ENCODE results near the gene AFDN. TPM values are rescaled to one million over a fixed set of nuclear protein-coding genes. Genes with fewer than 3 reads are reported as not detected.

The AFDN gene
- 10 to 100 TPM; 11.9 to 14.0 TPM for total RNA-seq

GRCh38 chr6:167826896-167827582 is at the start of gene AFDN:
AFDN (plus strand) TSS chr6:167826911; CDS start chr6:167827133, 222 bp downstream.
- intact Hi-C loops (cut with DNase I, micrococcal nuclease): loop anchor here (2.0 to 10.0 kb wide), 5 partner anchors 120 to 1898 kb away; partner anchors contain the start of genes CEP43 (in 1 of the 2), MPC1 (in 1 of the 2) and PHF10 (in 1 of the 2)
- no peaks in the 10 kb centered on the region for H3K36me3 Mint-ChIP-seq (ENCODE audit: low read depth)
- H3K27ac Mint-ChIP-seq: peak within 1 kb of the TSS; percentile 8

GRCh38 chr6:167778497-167779128 is 48.1 kb upstream of the AFDN start:
- CTCF ChIA-PET: no interaction called here
- no peaks in the 10 kb centered on the region for H3K9me3 Mint-ChIP-seq (ENCODE audit: low read depth)
- H3K27ac Mint-ChIP-seq: no peak overlapping the region
- ATAC-seq (no peak), DNase-seq (no peak)
- POLR2A ChIA-PET: no interaction called here
- no peaks in the 10 kb centered on the region for H3K4me1 Mint-ChIP-seq
- H3K27me3 Mint-ChIP-seq: peaks cover 5% of the 10 kb centered on the region
- H3K4me3 Mint-ChIP-seq: no peak overlapping the region
- intact Hi-C loops (cut with DNase I, micrococcal nuclease): no loop called here
- H3K36me3 Mint-ChIP-seq (ENCODE audit: low read depth): no peaks in the 10 kb centered on the region

More at GRCh38 chr6:167826896-167827582, at the start of gene AFDN:
- DNase-seq (no peak), ATAC-seq (peak; percentile 19)
- ChIA-PET CTCF (interaction anchor here (0.6 kb wide), 1 partner anchor 11 kb away, joined by 3 read pairs; no protein-coding TSS in a partner anchor), POLR2A (no interaction called here)
- peaks cover 56% of the 10 kb centered on the region for H3K27me3 Mint-ChIP-seq
- H3K4me3 Mint-ChIP-seq: peak within 1 kb of the TSS; percentile 76
- no peaks in the 10 kb centered on the region for H3K9me3 Mint-ChIP-seq (ENCODE audit: low read depth)
- peaks cover 26% of the 10 kb centered on the region for H3K4me1 Mint-ChIP-seq

GRCh38 chr6:167779129-167779992 is 47.4 kb upstream of the AFDN start:
- Mint-ChIP-seq H3K36me3 (ENCODE audit: low read depth) (no peaks in the 10 kb centered on the region), H3K27me3 (peaks cover 5% of the 10 kb centered on the region), H3K27ac (no peak overlapping the region), H3K9me3 (ENCODE audit: low read depth) (no peaks in the 10 kb centered on the region), H3K4me1 (no peaks in the 10 kb centered on the region), H3K4me3 (no peak overlapping the region)
- ATAC-seq: no peak
- ChIA-PET CTCF (no interaction called here), POLR2A (no interaction called here)
- no peak for DNase-seq
- intact Hi-C loops (cut with DNase I, micrococcal nuclease): no loop called here

GRCh38 chr6:167779993-167780655 is 46.6 kb upstream of the AFDN start:
- Mint-ChIP-seq H3K36me3 (ENCODE audit: low read depth) (no peaks in the 10 kb centered on the region), H3K27ac (no peak overlapping the region), H3K4me3 (no peak overlapping the region), H3K4me1 (no peaks in the 10 kb centered on the region), H3K27me3 (peaks cover 5% of the 10 kb centered on the region), H3K9me3 (ENCODE audit: low read depth) (no peaks in the 10 kb centered on the region)
- CTCF ChIA-PET: no interaction called here
- intact Hi-C loops (cut with DNase I, micrococcal nuclease): no loop called here
- POLR2A ChIA-PET: no interaction called here
- no peak for ATAC-seq
- no peak for DNase-seq

GRCh38 chr6:167781066-167781767 is 45.5 kb upstream of the AFDN start:
- Mint-ChIP-seq H3K4me1 (no peaks in the 10 kb centered on the region), H3K36me3 (ENCODE audit: low read depth) (no peaks in the 10 kb centered on the region), H3K27me3 (peaks cover 3% of the 10 kb centered on the region), H3K27ac (no peak overlapping the region), H3K4me3 (no peak overlapping the region), H3K9me3 (ENCODE audit: low read depth) (no peaks in the 10 kb centered on the region)
- POLR2A ChIA-PET: interaction anchor here (0.6 kb wide), 1 partner anchor 52 kb away, joined by 3 read pairs; no protein-coding TSS in a partner anchor
- DNase-seq (no peak), ATAC-seq (no peak)
- CTCF ChIA-PET: no interaction called here
- intact Hi-C loops (cut with DNase I, micrococcal nuclease): no loop called here

- H3K4me3 Mint-ChIP-seq: no peak overlapping the region
- CTCF ChIA-PET: interaction anchor here (0.8 kb wide), 1 partner anchor 314 kb away, joined by 3 read pairs; no protein-coding TSS in a partner anchor
- POLR2A ChIA-PET: interaction anchor here (0.6 kb wide), 1 partner anchor 51 kb away, joined by 3 read pairs; no protein-coding TSS in a partner anchor
- no peaks in the 10 kb centered on the region for H3K9me3 Mint-ChIP-seq (ENCODE audit: low read depth)
- intact Hi-C loops (cut with DNase I, micrococcal nuclease): no loop called here
- DNase-seq (no peak), ATAC-seq (no peak)
- peaks cover 3% of the 10 kb centered on the region for H3K27me3 Mint-ChIP-seq
- H3K4me1 Mint-ChIP-seq: no peaks in the 10 kb centered on the region
- H3K27ac Mint-ChIP-seq: no peak overlapping the region
- no peaks in the 10 kb centered on the region for H3K36me3 Mint-ChIP-seq (ENCODE audit: low read depth)
These were observed 44.8 kb upstream of the AFDN start for GRCh38 chr6:167781868-167782267.

- no peak for ATAC-seq
- Mint-ChIP-seq H3K9me3 (ENCODE audit: low read depth) (no peaks in the 10 kb centered on the region), H3K27ac (no peak overlapping the region), H3K36me3 (ENCODE audit: low read depth) (no peaks in the 10 kb centered on the region), H3K4me3 (no peak overlapping the region), H3K27me3 (peaks cover 3% of the 10 kb centered on the region), H3K4me1 (no peaks in the 10 kb centered on the region)
- no peak for DNase-seq
- intact Hi-C loops (cut with DNase I, micrococcal nuclease): no loop called here
- POLR2A ChIA-PET: no interaction called here
- CTCF ChIA-PET: interaction anchor here (0.7 to 0.8 kb wide), 2 partner anchors 312 to 482 kb away, joined by 3 read pairs; no protein-coding TSS in a partner anchor
These were observed 43.8 kb upstream of the AFDN start for GRCh38 chr6:167782698-167783517.

- no peak overlapping the region for H3K27ac Mint-ChIP-seq
- DNase-seq (no peak), ATAC-seq (no peak)
- CTCF ChIA-PET: no interaction called here
- intact Hi-C loops (cut with DNase I, micrococcal nuclease): no loop called here
- H3K9me3 Mint-ChIP-seq (ENCODE audit: low read depth): no peaks in the 10 kb centered on the region
- H3K36me3 Mint-ChIP-seq (ENCODE audit: low read depth): no peaks in the 10 kb centered on the region
- no peaks in the 10 kb centered on the region for H3K4me1 Mint-ChIP-seq
- no peak overlapping the region for H3K4me3 Mint-ChIP-seq
- POLR2A ChIA-PET: no interaction called here
- peaks cover 4% of the 10 kb centered on the region for H3K27me3 Mint-ChIP-seq
These were observed 39.6 kb upstream of the AFDN start for GRCh38 chr6:167786853-167787675.

GRCh38 chr6:167787896-167788562 is 38.7 kb upstream of the AFDN start:
- ChIA-PET CTCF (interaction anchor here (0.5 kb wide), 1 partner anchor 438 kb away, joined by 3 read pairs; no protein-coding TSS in a partner anchor), POLR2A (no interaction called here)
- H3K36me3 Mint-ChIP-seq (ENCODE audit: low read depth): no peaks in the 10 kb centered on the region
- no peak overlapping the region for H3K4me3 Mint-ChIP-seq
- H3K9me3 Mint-ChIP-seq (ENCODE audit: low read depth): no peaks in the 10 kb centered on the region
- intact Hi-C loops (cut with DNase I, micrococcal nuclease): no loop called here
- ATAC-seq: no peak
- H3K27me3 Mint-ChIP-seq: peaks cover 8% of the 10 kb centered on the region
- H3K4me1 Mint-ChIP-seq: no peaks in the 10 kb centered on the region
- no peak for DNase-seq
- no peak overlapping the region for H3K27ac Mint-ChIP-seq
